Activated effector memory CD4-positive, alpha-beta T cell treated with Interleukin-2 at 50 U/mL for 16 hours (primary cell): ENCODE results near the gene RAET1E.
"Not testable (repeated sequence)": the region's sequence is repeated elsewhere in the genome, so short reads cannot be mapped to it uniquely, and the experiment has no call there.

Source experiments
- DNase-seq: peaks from one replicate; pipeline ENCODE4 v3.0.0-alpha.2; 2020

Gene RAET1E

DNA sequence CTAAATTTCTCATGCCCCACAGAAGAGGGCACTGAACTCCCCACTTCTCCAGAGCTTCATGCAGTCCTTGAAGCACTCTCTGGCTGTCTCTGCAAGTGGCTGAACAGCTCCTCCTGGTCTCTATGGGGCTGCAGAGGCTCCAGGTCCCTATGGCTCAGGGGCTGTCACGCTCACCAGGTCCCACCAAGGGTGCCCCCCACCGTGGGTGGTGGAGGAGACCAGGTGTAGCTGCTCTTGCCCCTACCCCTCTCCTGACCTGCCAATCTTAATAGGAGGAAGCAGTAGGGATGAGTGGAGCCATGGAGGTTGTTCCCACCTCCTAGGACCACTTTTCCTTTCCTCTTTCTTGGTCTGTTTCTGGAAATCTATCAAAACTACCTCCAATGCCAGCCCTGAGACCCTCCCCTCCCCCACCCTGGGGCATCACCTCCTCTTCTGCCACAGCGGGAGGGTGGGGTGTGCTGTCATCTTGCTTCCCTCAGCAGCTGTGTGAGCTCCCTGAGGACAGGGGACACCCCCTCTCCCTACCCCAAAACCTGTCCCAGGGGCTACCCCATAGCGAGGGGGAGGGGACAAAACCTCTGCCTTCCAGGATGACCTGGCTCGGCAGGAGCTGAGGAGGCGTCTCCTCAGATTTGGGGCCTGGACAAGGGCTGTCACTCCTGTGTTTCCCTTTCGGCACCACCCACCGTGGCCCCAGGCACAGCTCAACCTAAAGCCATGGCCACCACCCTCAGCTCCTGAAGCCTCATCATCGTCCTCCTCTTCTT lies 12.0 kb upstream of the RAET1E start:
- no peak for DNase-seq

DNA sequence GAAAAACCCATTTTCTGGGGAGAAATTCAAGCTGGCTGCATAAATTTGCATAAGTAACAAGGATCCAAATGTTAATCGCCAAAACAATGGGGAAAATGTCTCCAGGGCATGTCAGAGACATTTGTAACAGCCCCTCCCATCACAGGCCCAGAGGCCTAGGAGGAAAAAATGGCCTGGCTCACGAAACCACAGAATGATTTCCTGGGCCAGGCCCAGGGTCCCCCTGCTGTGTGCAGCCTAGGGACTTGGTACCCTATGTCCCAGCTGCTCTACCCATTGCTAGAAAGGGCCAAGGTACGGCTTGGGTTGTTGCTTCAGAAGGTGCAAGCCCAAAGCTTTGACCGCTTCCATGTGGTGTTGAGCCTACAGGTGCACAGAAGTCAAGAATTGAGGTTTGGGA lies 10.6 kb upstream of the RAET1E start:
- not testable (repeated sequence) for DNase-seq

DNA sequence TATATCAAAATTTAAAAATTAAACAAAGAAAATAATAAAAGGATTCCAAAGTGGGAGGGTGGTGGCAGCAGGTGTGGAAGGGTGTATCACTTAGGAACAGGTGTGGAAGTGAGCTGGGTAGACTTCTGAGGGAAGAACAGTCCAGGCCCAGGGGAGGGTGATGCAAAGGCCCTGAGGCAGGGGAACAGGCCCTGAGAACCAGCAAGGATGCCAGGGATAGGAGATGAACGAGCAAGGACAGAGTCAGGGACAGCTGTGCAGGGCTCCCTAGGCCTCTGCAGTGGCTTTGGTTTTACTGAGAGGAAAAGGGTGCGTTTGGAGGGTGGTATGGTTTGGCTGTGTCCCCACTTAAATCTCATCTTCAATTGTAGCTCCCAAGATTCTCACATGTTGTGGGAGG lies 9.4 kb upstream of the RAET1E start:
- DNase-seq: no peak

DNA sequence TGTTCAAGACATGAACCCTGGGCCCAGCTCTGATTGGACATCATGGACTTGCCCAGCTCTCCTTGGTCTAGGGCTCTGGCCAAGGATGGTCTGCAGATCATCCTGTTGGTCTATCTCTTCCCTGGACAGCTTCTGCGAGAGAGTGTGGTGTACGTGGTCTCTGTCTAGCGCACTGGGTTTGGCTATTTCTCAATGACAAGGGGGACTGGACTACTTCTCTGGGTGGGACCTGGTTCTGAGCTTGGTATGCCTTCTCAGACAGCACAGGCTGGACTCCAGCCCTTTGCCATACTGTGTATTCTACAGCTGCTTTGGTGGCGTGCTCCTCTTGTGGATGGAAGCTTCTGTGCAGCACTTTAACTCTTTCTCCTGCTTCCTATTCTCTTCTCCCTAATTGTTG lies 8.5 kb upstream of the RAET1E start:
- no peak for DNase-seq

DNA sequence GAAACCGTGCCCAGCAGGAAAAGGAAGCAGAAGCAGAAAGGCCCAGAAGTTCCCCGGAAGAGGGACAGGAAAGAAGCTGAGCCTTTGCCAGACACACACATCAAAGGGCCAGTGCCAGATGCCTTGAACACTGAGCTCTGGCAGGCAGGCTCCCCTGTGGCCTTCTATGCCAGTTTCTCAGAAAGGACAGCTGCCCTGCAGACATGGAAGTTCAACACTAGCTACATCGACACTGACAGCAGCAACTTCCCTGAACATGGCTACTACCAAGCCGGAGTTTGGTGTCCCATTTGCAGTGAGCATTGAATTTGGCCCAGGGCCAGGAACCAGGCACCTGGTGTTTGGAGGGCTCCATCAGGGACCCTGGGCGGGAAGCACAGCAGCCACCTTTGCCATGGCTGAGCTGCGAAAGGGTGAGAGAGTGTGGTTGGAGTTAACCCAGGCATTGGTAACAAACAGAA lies 8.0 kb upstream of the RAET1E start:
- no peak for DNase-seq

DNA sequence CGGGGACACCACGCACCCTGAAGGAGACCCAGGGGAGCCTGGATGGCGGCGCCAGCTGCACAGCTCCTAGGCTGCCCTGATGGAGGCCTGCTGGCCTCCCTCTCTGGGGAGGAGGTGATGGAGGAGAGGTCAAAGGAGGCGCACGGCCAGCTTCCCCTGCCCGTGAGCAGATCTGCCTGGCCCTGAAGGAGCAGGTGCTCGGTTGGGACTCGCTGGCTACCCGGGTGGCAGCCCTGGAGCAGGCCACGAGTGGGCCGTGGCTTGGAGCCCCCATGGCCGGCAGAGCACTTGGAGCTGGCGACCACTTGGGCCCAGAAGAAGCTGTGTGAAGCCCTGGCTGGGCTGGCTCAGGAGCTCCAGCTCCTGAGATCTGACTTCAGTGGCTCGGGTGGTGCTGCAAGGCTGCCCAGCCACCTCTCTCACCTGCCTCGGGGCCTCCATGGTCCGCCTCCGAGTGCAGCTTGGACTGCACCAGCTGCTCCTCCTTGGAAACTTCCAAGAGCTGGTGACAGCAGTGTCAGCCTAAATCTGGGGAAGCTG lies 7.5 kb upstream of the RAET1E start:
- no peak for DNase-seq

DNA sequence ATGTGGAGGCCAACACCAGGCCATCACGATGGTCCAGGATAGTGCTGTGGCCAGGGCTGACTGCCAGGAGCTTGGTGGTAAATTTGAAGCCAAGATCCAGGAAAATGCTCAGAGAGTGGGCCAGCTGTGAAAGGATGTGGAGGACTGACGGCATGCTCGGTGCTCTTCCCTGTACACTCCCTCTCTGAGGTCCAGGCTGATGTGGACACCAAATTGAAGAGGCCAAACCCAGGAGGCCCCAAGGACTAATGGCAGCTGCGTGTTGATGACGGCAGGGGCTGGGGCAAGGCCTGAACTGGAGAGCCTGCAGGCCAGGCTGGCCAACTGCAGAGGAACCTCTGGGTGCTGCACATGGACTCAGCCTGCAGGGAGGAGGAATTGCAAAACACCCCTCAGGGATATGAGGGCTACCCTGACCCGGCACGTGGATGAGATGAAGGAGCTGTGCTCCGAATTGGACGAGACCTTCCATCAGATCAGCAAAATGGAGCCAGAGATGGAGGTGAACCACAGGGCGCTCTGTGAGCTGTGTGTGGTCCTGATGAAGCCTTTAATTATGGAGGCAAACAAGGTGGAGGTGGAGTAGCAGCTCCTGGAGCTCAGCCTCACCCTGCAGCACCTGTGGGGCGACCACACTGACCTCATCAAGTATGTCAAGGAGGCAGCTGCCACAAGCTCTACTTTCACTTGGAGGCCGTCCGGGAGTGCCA lies 6.9 kb upstream of the RAET1E start:
- DNase-seq: no peak

DNA sequence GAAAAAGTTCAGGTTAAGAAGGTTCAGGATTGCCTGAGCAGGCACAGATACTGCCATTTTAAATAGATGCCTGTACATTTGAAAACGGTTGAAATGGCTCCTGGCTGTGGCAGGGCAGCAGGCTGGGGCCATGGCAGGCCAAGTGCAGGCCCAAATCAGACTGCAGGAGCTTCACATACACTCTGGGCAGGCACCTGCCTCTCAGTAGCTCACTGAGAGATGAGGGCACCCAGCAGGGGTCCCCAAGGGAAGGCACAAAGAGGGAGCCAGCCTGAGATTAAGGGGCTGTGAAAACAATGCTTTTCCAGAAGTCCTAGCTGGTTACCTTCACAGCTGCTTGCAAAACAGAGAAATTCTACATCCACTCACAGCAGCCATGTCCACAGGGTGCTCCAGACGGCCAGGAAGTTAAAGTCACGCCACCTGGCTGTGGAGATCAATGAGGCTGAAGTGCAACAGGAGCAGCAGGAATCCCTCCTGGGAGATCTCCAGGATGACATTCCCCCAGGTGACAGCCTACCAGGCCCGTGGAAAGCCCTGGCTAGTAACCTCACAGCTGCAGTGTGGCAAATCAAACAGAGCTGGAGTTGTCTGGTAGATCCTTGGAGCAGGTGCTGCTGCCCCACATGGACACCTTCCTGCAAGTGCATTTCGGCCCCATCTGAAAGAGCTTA lies 6.2 kb upstream of the RAET1E start:
- no peak for DNase-seq

DNA sequence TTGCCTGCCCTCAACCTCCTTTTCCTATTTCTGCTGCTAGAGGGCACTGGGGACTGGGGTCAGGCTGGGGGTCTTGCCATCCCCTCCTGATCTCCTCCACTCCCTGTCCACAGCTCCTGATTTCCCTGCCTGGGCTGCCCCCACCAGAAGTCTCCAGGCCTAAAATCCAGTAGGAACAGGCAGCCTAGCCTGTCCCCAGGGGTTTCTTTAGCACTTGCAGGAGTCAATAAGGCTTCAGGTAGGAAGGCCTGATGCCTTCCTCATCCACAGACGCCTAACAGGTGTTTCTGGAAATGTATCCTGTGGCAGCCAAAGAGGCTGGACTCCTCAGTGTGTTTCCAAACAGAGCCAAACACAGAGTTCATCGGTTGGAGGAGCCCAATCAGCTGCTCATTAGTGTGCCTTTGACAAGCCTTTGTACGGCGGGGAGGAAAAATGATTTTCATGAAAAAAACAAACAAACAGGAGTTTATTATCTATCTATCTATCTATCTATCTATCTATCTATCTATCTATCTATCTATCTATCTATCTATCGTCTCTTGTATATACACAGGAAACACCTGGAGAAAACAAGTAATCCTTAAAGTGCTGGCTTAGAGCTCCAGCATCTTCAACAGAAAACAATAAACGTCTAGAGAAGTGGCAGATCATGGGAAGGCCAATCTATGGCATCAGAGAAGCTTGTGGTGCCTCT lies 3.7 kb upstream of the RAET1E start:
- no peak for DNase-seq

DNA sequence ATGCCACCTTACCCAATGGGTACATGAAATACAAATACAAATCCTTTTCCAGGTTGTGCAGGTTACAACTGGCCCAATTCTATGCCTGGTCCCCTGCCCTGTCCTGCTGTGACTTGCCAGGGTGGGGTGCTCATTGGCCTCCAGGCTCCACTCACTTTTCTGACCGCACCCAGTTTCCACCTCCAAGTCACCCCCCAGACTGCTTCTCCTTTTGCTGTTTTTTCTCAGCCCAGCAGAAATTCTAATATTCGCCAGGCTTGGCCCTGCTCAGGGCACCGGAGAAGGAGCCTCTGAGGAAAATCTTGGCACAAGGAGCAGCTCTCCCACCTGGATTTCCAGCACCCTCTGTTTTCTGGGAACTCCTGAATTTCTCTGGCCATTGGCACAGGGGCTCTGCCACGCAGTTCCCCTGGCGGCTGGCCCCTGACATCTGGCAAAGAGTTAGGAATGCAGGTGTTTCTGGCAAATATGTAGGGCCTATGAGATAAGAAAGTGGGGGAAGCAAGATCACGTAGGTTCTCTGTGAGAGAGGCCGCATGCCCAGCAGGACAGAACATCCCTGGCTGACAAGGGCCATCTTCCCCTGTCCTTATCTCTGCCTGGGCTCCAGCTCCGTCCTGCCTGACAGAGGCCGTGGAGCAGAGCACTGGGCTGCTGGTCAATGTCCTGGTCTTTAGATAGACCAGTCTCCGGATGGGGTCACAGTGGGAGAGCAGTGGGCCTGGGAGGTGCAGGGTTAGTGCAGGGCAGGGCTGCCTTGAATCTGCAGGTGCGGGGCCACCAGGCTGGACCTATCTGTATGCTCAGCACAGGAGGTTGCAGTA lies 2.9 kb upstream of the RAET1E start:
- no peak for DNase-seq

DNA sequence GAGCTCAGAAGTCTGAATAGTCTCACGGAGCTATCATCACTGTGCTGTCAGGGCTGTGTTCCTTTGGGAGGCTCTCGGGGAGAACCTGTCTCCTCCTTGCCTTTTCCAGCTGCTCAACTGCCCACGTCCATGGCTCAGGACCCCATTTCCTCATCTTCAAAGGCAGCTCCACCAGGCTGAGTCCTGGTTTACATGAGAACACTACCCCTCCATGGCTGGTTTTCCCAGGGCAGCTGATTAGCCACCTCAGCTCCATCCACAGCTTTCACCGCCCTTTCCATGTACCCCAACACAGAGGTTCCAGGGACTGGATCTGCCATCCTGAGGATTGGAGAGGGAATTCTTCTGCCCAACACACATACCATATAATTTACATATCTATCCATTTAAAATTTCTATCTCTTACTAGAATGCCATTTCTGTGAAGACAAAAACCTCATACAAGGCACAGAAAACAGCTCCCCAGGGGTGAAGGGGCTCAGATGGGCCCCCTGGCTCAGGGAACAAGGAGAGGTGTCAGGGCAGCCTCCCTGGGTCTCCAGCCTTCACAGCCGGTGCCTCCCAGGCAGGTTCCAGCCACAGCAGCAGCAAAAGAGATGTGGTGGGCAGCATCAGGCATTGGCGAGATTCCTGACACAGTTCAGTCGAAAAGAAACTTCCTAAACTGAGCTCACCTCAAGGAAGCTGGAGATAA lies 2.2 kb upstream of the RAET1E start:
- DNase-seq: no peak

DNA sequence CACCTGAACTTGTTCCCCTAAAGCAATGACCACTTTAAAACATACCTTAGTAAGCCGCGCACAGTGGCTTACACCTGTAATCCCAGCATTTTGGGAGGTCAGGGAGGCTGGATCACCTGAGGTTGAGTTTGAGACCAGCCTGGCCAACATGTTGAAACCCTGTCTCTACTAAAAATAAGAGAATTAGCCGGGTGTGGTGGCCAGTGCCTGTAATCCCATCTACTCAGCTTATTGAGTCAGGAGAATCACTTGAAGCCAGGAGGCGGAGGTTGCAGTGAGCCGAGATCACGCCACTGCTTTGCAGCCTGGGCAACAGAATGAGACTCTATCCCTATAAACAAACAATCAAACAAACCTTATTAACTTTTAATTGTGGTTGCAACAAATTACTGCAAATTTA lies 1.6 kb upstream of the RAET1E start:
- DNase-seq: no peak

DNA sequence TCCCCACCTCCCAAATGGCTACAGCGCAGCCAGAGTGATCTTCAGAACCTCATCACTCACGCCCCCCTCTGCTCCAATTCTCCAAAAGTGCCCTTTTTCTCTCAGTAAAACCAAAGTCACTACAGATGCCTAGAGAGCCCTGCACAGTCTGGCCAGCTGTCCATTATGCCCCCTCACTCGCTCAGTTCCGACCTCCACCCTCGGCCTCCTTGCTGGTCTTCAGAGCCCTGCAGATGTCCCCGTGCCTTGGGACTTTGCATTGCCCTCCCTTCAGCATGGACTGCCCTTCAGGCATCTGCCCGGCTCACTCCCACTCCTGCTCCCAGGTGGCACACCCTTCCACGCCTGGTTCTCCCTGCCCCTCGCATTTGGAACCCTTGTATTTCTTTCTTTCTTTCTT lies 1.1 kb upstream of the RAET1E start:
- DNase-seq: no peak

DNA sequence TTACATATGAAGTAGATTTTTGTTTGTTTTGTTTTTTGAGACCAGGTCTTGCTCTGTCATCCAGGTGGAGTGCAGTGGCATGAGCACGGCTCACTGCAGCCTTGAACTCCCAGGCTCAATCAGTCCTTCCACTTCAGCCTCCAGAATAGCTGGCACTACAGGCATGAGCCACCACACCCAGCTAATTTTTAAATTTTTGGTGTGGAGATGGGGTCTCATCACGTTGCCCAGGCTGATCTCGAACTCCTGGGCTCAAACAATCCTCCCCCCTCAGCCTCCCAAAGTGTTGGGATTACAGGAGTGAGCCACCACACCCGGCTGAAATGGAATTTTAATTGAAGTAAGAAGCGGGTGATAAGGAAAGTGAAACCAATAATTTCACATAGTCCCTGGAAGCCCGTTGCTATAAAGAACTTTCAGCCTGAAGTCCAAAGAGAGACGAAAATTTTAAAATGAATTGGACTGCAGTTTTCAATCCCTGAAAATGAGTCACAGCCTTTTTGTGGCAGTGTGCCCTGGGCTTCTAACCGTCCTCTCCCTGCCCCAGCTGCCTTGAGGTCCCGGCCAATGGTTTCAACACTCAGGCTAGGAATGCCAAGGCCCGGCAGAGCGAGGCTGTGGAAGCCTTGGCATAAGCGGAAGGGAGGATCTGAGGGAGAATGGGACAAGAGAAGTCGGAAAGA lies 757 bp downstream of the RAET1E start:
- DNase-seq: no peak

DNA sequence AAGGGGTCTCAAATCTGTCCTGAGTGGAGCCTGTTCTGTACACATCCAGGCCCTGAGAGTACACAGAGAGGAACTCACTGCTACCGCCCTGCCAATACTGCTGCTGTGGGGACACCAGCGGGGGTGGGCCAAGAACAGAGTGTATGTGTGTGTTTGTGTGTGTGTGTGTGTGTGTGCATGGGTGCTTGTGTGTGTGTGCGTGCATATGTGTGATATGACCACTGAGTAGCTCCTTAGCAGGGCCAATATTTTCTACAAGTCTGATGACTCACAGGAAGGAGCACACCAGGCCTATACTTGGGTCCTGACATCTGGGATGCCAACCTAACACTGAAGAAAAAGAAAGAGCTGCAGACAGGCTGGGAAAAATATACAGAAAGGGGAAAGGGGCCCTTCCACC lies 1.4 kb downstream of the RAET1E start:
- DNase-seq: no peak

DNA sequence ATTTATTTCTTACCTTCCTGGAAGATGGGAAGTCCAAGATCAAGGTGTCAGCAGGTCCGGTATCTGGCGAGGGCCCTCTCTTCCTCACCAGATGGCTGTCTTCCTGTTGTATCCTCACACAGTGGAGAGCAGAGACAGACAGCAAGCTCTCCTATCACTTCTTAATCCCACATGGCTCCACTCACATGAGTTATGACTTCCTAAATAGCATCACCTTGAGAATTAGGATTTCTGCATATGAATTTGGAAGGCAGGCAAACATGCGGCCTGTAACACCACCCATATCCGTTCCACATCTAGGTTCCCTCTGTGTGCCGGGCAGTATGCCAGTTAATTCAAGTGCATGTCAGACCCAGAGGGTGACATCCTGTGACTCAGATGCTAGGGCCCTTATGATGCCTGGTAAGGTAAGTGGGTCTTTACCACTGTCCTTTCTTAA lies 2.1 kb downstream of the RAET1E start:
- peak; percentile 45 for DNase-seq

DNA sequence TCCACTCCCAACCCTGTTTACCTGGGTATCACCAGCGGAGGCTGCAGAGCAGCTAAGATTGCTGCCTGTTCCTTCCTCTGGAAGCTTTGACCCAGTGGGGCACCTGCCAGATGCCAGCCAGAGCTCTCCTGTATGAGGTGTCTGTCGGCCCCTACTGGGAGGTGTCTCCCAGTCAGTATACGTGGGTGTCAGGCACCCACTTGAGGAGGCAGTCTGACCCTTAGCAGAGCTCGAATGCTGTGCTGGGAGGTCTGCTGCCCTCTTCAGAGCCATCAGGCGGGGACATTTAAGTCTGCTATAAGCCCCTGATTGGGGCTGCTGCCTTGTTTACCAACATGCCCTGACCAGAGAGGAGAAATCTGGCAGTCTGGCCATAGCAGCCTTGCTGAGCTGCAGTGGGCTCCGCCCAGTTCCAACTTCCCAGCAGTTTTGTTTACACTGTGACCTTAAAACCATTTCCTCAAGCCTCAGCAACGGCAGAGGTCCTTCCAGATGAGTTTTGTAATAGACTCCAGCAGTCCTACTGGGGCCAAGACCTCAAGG lies 2.8 kb downstream of the RAET1E start:
- no peak for DNase-seq

DNA sequence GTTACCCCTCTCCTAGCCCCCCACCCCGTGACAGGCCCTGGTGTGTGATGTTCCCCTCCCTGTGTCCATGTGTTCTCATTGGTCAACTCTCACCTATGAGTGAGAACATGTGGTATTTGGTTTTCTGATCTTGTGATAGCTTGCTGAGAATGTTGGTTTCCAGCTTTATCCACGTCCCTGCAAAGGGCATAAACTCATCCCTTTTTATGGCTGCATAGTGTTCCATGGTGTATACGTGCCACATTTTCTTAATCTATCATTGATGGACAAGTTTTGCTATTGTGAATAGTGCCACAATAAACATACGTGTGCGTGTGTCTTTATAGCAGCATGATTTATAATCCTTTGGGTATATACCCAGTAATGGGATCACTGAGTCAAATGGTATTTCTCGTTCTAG lies 6.0 kb downstream of the RAET1E start:
- not testable (repeated sequence) for DNase-seq

DNA sequence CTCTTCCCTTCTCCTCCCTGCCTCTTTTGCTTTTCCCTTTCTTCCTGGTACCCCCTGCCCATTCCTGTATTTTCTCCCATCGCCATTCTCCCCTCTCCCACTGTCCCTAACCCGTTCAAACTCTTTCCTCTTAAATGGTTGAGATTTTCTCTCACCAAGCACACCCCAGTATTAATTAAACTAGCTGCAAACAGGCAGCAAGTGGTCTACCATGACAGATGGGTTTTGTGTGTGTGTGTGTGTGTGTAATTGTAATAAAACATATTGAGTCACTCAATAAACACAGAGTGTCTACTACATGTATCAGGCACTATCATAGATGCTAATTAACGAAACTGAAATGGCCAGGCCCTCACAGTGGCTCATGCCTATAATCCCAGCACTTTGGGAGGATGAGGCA lies 6.7 kb downstream of the RAET1E start:
- DNase-seq: no peak

DNA sequence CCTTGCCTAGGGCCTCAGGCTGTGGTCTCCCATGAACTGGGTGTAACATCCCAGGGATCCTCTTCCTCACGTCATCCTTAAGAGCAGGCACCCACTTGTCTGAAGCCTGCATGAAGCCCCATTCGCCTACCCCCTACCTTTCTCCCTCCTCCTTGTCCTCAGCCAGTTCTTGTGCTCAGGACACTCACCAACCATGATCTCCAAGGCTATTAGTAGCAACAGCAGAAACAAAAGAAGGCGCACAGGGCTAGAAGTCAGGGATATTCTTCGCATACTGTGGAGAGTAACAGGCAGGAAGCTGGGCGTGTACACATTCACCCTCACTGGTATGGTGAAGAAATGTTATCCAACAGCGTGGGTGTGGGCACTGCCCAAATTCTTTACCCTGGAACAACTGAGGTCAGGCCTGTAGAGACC lies 7.3 kb downstream of the RAET1E start:
- DNase-seq: no peak

DNA sequence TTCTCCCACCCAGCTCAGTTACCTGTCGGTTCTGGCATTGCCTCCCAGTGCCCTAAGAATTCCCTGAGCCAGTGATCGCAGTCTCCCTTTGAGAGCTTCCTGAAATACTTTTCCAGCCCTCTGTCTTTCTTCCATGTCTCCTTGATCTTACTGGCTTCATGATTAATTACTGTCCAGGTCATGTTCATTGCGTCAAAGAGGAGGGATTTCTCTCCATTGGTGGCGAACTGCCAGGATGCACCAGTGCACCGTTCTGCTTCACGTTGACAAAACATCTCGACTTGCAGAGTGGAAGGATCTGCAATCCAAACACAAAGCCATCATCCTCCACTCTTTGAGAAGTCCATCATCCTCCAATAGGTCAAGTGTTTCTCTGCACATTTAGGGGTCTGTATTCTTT lies 8.6 kb downstream of the RAET1E start:
- DNase-seq: no peak
